Fibroblast of lung (primary cell): ENCODE results near the gene SLC39A5.
A peak's percentile ranks its signal among the peaks of the same experiment; 100 is the strongest.

Source experiments
- CTCF ChIP-seq, 2 donors: IDR thresholded peaks in 1 of 2; conservative IDR thresholded peaks in 1 of 2; 1 replicate in 1 of 2; 2 replicates in 1 of 2; pipeline ENCODE4 v1.5.1; 2011 to 2012; ENCODE audit warnings: low read length in 2 of 2, control low read depth in 1 of 2, inconsistent platforms in 1 of 2, low read depth in 1 of 2, mild to moderate bottlenecking in 1 of 2
- EZH2 ChIP-seq: IDR thresholded peaks from 2 replicates; pipeline ENCODE4 v1.5.1; 2012; ENCODE audit warnings: low read length, control low read depth, mild to moderate bottlenecking; ENCODE audit errors: missing control alignments

DNA sequence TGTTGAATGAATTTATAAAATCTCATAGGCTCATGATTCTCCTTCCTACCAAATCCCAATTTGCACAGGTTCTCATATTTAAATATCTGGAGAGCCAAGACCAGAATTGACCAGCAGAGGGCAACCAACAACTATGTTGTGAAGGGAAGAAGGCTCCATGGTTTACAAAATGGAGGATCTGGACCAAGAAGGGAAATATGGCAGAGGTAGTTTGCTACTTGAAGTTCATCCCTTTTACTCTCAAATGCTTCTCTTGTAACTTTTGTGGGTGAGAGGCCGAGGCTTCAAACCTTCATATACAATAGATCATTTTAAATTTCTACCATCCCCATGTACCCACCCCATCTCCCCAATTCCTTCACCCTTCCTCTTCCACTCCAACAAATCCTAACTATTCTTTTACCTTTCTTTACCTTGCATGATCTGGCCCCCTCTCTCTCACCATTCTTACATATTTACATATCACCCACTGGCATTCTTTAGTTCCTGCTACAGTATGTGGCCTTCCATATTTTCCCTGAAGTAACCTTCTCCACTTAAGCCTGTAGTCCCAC, 36.7 kb upstream of the SLC39A5 start:
- TF ChIP-seq CTCF (conservative IDR thresholded peaks at IDR 0.05 in 1 of 2, IDR thresholded peaks at IDR 0.05 in 1 of 2; ENCODE audit: low read depth in 1 of 2, low read length in 2 of 2) (peak; percentile 82 to 86), EZH2 (no peak)
